NT2/D1 (cell line): ENCODE data around the gene XYLT1.

ENCODE experiments used
- SUZ12 ChIP-seq: IDR thresholded peaks from 2 replicates; pipeline ENCODE4 v1.6.1; 2011; ENCODE audit not compliant: insufficient read length, insufficient read depth; ENCODE audit errors: extremely low read depth
- YY1 ChIP-seq: IDR thresholded peaks from 2 replicates; pipeline ENCODE4 v1.6.1; 2011; ENCODE audit not compliant: insufficient read length, insufficient read depth
- ZNF274 ChIP-seq: IDR thresholded peaks from 2 replicates; pipeline ENCODE4 v1.6.1; 2011; ENCODE audit warnings: mild to moderate bottlenecking, low read depth, low read length

GRCh38 chr16:17212606-17213005 is 258.2 kb downstream of the XYLT1 start:
- no peak for TF ChIP-seq YY1
- TF ChIP-seq ZNF274 = no peak
- no peak for TF ChIP-seq SUZ12
